AG10803 (cell line): ENCODE results near the gene ATG2A.

Experiments used
- DNase-seq: peaks from one replicate; pipeline ENCODE4 v3.0.0; 2010; ENCODE audit warnings: low read depth
- H3K4me3 ChIP-seq: 2 replicates; pipeline ENCODE4 v1.5.1; 2011; ENCODE audit warnings: mild to moderate bottlenecking, low read length, control low read depth
- TF ChIP-seq, protein P1 (sequence below): conservative IDR thresholded peaks from 2 replicates; pipeline ENCODE4 v1.5.1; 2011; ENCODE audit warnings: mild to moderate bottlenecking, low read length, control low read depth, inconsistent platforms

The ATG2A gene

DNA sequence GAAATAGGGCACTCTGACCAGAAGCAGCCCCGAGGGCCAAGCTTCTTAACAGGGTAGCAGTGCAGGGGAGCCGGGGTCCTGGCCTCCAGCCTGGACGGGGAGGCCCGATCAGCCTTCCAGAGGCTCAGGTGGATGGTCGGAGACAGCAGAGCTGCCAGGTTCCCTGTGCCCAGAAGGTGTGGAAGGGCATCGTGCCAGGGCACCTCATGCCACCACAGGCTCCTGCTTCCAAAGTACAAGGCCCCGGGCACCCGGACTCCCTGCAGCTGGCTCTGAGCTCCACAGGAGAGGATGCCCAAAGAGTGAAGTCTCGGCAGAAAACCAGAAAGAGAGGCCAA, 52.9 kb downstream of the ATG2A start:
- peak overlapping the region; percentile 22; the same call in 1 of the 2 replicates for H3K4me3 ChIP-seq
- DNase-seq: no peak
- TF ChIP-seq, protein P1, sequence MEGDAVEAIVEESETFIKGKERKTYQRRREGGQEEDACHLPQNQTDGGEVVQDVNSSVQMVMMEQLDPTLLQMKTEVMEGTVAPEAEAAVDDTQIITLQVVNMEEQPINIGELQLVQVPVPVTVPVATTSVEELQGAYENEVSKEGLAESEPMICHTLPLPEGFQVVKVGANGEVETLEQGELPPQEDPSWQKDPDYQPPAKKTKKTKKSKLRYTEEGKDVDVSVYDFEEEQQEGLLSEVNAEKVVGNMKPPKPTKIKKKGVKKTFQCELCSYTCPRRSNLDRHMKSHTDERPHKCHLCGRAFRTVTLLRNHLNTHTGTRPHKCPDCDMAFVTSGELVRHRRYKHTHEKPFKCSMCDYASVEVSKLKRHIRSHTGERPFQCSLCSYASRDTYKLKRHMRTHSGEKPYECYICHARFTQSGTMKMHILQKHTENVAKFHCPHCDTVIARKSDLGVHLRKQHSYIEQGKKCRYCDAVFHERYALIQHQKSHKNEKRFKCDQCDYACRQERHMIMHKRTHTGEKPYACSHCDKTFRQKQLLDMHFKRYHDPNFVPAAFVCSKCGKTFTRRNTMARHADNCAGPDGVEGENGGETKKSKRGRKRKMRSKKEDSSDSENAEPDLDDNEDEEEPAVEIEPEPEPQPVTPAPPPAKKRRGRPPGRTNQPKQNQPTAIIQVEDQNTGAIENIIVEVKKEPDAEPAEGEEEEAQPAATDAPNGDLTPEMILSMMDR: no peak

DNA sequence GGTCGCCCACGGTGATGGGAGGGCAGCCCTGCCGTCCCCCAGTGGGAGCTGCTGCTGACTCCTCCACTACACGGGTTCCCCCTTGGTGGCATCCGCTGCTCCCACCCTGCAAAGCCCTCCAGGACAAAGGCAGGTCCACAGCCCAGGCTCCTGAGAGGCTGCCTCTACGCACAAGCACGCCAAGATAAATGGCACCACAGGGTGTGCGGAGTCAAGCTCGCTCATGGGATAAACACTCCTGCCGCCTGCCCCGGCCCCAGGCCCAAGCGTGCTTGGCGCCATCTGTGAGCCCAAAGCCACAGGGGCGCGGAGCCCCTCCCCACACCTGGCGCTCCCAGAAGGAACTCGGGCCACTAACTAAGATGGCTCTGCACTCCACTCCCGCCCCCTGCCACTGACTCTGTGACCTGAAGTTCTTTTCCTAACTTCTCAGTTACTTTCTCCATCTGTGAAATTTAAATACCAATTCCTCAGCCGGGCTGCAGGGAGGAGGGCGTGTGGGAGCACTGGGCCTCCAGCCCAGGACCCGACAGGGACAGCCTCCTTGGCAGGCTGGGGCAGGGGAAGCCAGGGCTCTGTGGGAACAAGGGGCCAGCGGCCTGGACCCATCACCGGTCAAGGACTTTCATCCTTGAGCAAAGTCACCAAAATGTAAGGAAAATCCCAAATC, 53.5 kb downstream of the ATG2A start:
- DNase-seq: peak; percentile 36
- TF ChIP-seq, protein P1: no peak
- H3K4me3 ChIP-seq: no peak overlapping the region

DNA sequence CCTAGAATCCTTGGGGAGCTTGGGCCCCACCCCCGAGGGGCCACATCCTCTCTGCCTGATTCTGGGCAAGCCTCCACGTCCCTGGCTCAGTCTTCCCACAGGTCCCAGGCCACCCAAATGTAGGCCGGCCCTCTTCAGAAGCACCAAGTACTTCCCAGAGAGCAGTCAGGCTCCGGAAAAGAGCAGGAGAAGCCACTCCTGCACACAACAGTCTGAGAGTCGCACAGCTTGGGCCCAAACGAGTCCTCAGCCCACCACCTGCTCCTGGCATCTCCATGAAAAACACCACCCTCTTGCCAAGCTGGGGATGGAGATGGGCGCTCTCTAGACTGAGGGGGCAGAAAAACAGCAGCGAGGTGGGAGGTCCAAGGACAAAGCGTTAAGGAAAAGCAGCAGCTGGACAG, 54.0 kb downstream of the ATG2A start:
- DNase-seq: peak; percentile 23
- TF ChIP-seq, protein P1: no peak
- no peak overlapping the region for H3K4me3 ChIP-seq

- no peak for DNase-seq
- no peak overlapping the region for H3K4me3 ChIP-seq
- TF ChIP-seq, protein P1: no peak
Measured at GRCh38 chr11:64861227-64861975, 55.6 kb downstream of the ATG2A start.

DNA sequence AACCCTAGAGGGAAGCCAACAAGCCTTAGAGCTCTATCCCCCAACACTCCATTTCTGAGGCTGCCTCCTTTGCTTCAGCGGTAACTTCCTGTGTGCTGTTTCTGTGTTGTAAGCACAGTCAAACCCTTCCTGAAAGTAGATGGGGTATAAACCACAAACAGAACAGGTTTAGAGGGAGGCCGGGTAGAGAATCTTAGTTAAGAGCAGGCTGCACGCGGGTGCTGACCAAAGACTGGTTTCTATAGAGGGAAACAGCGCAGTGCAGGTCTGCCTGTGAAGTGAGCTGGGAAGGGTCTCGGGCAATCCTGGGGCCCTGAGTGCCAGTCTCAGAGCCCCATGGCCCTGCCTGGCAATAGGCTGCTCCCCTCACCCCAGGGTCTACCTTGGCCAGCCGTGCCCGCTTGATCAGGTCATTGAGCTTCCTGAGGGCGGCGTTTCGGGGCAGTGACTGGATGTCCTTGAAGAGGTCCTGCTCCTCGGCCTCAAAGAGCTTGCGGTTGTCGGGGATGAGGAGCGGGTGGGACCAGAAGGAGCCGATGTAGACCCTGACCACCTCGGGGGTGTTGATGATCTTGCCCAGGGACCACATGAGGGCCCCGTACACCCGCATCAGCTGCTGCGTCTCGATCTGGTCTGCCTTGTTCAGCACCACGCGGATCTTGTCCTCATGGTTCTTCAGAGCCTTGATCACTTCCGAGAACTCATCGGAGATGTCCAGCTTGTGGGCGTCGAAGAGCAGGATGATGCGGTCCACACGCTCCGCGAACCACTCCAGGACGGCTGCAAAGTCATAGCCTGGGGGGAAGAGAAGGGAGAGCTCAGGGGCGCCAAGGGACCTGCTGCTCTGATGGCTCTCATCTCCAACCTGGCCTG, 57.2 kb downstream of the ATG2A start:
- TF ChIP-seq, protein P1: no peak
- no peak overlapping the region for H3K4me3 ChIP-seq

DNA sequence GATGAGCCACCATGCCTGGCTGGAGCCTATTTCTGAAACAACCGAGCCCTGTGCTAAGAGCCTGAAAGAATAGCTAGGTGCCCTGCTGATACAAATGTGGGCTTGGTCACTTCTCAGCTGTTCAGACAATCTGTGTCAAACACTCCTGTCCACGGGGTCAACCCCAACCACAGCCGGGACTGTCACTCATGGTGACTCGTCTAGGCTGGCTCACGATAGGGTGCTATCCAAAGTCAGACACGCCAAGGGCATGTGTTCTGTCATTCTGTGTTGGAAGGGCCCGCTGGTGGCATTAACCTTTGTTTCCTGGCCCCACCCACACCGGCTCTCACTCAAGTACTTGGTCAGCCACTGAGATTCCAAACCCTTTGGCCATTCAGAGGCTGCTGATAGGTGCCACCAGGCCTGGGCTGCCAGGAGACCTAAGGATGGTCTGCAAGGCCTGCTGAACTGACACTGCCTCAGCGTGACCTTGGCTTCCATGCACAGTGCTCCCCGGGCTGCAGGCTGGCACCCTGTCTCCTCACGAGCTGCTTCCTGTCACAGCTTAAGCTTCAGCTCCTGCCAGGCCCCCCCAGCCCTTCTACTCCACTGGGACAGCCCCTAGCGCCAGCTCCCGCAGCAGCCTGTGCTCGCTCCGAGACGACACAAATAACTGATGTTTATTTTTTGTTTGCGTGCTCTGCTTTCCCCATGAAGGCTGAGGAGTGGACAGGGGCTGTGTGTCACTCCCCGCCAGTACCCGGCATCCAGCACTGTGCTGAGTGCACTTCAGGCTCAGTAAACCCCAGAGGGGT, 58.3 kb downstream of the ATG2A start:
- DNase-seq: no peak
- TF ChIP-seq, protein P1: no peak
- no peak overlapping the region for H3K4me3 ChIP-seq

More for the DNA sequence above, 57.2 kb downstream of the ATG2A start:
- DNase-seq: no peak
